Activated CD4-positive, alpha-beta memory T cell treated with anti-CD3 and anti-CD28 coated beads, Interleukin-2, amount 10 ng/mL, durations not matched to agents 7 days and 5 days (primary cell): ENCODE measurements around the gene G6PC2. TPM values are rescaled to one million over a fixed set of nuclear protein-coding genes. Genes with fewer than 3 reads are reported as not detected.

Source experiments
- CTCF ChIA-PET: fragments of 350-600 bp; sonication (Branson Sonifier 250); formaldehyde crosslinking; loops from one replicate; lab custom pipeline; 2021; ENCODE audit warnings: antibody characterized with exemption, inconsistent platforms; lab: Charles Lee
- POLR2A ChIA-PET: fragments of 350-600 bp; sonication (Branson Sonifier 250); formaldehyde crosslinking; loops from one replicate; lab custom pipeline; 2021; ENCODE audit warnings: antibody characterized with exemption; lab: Charles Lee
- DNase-seq: peaks from one replicate; pipeline ENCODE4 v3.0.0-alpha.2; 2020
- H3K27ac Mint-ChIP-seq: one replicate; pipeline ENCODE4 v1.8.0; 2021; ENCODE audit warnings: mild to moderate bottlenecking, mixed read lengths
- H3K27me3 Mint-ChIP-seq: one replicate; pipeline ENCODE4 v1.8.0; 2021; ENCODE audit warnings: mixed read lengths
- H3K36me3 Mint-ChIP-seq: one replicate; pipeline ENCODE4 v1.8.0; 2021; ENCODE audit warnings: low read depth, mixed read lengths
- H3K4me1 Mint-ChIP-seq: one replicate; pipeline ENCODE4 v1.8.0; 2021; ENCODE audit warnings: mixed read lengths
- H3K4me3 Mint-ChIP-seq: one replicate; pipeline ENCODE4 v1.8.0; 2021; ENCODE audit warnings: mild to moderate bottlenecking, mixed read lengths
- H3K9me3 Mint-ChIP-seq: one replicate; pipeline ENCODE4 v1.8.0; 2021; ENCODE audit warnings: mixed read lengths
- total RNA-seq, 2 experiments: library from RNA; stranded (reverse); gene quantifications; one replicate each; pipeline ENCODE4 v1.2.3, GENCODE V29; 2021

G6PC2 gene
- total RNA-seq, 2 experiments from 2014 or later: not detected

DNA sequence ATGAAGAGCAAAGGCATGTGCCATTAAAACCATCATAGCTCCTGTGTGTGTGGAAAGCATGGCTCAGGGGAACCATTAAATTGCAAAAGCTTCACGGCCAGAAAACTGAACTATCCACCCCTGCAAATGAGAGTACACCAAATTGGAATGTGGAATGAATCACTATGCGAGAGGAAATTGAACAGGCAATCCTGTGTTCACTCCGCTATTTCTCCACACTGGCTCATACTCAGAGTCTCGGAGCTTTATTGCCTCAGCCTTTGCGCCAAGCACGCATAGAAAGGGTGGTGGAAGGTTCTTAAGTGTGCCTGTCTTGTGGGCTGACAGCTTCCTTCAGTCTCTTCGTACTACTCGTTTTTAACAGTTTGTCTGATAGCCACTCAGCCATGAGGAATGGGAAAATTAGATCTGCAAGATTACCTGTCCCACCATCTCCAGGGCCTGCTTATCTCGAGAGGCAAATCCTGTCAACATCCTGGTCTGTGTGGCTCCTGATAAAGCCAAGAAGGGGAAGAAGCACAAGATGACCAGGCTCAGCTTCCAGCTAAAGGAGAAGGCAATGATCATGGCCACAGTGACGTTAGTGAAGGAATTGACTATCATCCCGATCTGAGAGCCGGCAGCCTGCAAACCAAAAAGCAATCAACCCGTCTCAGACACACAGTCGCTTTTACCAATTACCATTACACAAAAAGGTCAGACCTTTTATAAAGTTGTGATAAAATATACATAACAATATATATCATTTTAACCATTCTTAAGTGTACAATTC lies 34.9 kb downstream of the G6PC2 start:
- Mint-ChIP-seq H3K36me3 (no peaks in the 10 kb centered on the region), H3K4me3 (no peak overlapping the region), H3K9me3 (no peaks in the 10 kb centered on the region), H3K4me1 (peaks cover 4% of the 10 kb centered on the region), H3K27ac (no peak overlapping the region), H3K27me3 (peaks cover 5% of the 10 kb centered on the region)
- no peak for DNase-seq
- CTCF ChIA-PET: interaction anchor here (1.1 kb wide), 1 partner anchor 15 kb away, joined by 3 read pairs; no protein-coding TSS in a partner anchor
- POLR2A ChIA-PET: no interaction called here

GRCh38 chr2:168939061-168939460 lies 38.0 kb downstream of the G6PC2 start:
- POLR2A ChIA-PET: no interaction called here
- Mint-ChIP-seq H3K27me3 (peaks cover 5% of the 10 kb centered on the region), H3K9me3 (no peaks in the 10 kb centered on the region), H3K27ac (no peak overlapping the region), H3K4me1 (peaks cover 4% of the 10 kb centered on the region), H3K36me3 (no peaks in the 10 kb centered on the region), H3K4me3 (no peak overlapping the region)
- no peak for DNase-seq
- CTCF ChIA-PET: interaction anchor here (1.3 kb wide), 1 partner anchor 8 kb away, joined by 4 read pairs; no protein-coding TSS in a partner anchor

DNA sequence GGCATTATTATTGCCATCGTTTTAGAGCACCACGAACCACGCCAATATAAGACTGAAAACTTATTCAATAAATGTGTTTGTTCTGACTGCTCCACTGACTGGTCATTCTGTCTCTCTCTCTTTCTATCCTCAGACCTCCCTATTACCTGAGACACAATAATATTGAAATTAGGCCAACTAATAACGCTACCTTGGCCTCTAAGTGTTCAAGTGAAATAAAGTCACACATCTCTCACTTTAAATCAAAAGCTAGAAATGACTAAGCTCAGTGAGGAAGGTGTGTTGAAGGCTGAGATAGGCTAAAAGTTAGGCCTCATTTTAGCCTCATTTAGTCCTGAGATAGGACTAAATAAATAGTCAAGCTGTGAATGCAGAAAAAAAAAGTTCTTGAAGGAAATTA lies 38.8 kb downstream of the G6PC2 start:
- Mint-ChIP-seq H3K4me3 (no peak overlapping the region), H3K9me3 (no peaks in the 10 kb centered on the region), H3K4me1 (peaks cover 4% of the 10 kb centered on the region), H3K27ac (no peak overlapping the region), H3K27me3 (peaks cover 6% of the 10 kb centered on the region), H3K36me3 (no peaks in the 10 kb centered on the region)
- ChIA-PET CTCF (interaction anchor here (1.2 to 1.5 kb wide), 2 partner anchors 9 to 76 kb away, joined by 3 to 6 read pairs; no protein-coding TSS in a partner anchor), POLR2A (no interaction called here)
- DNase-seq: no peak

DNA sequence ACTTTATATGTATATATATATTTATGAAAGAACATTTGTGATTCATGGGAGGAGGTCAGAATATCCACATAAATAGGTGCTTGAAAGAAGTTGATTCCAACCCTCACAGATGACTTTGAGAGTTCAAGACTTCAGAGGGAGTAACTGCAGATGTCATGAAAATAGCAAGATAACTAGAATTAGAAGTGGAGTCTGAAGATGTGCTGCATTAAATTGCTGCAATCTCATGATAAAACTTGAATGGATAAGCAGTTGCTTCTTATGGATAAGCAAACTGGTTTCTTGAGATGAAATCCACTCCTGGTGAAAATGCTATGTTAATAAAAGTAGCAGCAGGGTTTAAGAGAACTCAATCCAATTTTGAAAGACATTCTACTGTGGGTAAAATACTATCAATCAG lies 40.2 kb downstream of the G6PC2 start:
- Mint-ChIP-seq H3K4me1 (peaks cover 4% of the 10 kb centered on the region), H3K4me3 (no peak overlapping the region), H3K9me3 (no peaks in the 10 kb centered on the region), H3K27ac (no peak overlapping the region), H3K27me3 (peaks cover 9% of the 10 kb centered on the region), H3K36me3 (no peaks in the 10 kb centered on the region)
- ChIA-PET CTCF (no interaction called here), POLR2A (no interaction called here)
- no peak for DNase-seq

DNA sequence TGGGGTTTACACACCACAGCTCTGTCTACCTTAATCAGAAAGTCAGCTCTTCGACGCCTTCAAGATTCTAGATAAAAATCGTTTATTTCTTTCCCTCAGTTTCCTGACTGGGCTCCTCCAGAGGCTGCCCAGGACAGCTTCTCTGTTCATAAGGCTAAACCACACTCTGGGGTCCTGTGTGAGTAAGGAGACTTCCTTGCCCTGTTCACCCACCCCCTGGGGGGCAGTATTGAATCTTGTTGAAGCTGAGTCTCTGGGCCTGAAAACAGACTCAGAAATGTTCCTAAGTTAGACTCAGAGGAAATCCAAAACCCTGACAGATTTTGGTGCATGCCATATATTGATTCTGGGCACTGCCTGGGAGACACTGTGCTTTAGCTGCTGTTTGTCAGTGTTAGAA lies 43.0 kb downstream of the G6PC2 start:
- Mint-ChIP-seq H3K27ac (no peak overlapping the region), H3K9me3 (no peaks in the 10 kb centered on the region), H3K27me3 (peaks cover 7% of the 10 kb centered on the region), H3K4me1 (peaks cover 6% of the 10 kb centered on the region), H3K36me3 (no peaks in the 10 kb centered on the region), H3K4me3 (no peak overlapping the region)
- ChIA-PET CTCF (no interaction called here), POLR2A (no interaction called here)
- DNase-seq: no peak

DNA sequence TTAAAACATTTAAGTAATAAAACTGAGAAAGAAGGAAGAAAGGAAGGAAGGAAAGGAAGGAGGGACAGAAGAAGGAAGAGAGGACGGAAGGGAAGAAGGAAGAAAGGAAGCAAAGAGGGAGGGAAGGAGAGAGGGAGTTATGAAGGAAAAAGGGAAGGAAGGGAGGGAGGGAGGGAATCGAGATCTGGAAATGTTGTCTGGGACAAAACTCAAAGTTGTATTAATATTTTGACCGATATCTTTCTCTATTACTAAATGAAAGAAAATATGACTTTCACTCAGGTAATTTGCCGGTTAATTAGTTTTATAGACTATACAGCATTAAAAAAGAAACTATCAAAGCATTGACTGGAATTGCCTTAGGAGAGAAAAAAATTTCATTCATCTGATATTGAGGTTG lies 44.4 kb downstream of the G6PC2 start:
- Mint-ChIP-seq H3K4me1 (peaks cover 2% of the 10 kb centered on the region), H3K9me3 (peaks cover 3% of the 10 kb centered on the region), H3K4me3 (no peak overlapping the region), H3K36me3 (no peaks in the 10 kb centered on the region), H3K27me3 (peaks cover 7% of the 10 kb centered on the region), H3K27ac (no peak overlapping the region)
- ChIA-PET CTCF (interaction anchor here (0.7 to 1.6 kb wide), 3 partner anchors 24 to 196 kb away, joined by 3 to 4 read pairs (median 4); no protein-coding TSS in a partner anchor), POLR2A (no interaction called here)
- DNase-seq: no peak

DNA sequence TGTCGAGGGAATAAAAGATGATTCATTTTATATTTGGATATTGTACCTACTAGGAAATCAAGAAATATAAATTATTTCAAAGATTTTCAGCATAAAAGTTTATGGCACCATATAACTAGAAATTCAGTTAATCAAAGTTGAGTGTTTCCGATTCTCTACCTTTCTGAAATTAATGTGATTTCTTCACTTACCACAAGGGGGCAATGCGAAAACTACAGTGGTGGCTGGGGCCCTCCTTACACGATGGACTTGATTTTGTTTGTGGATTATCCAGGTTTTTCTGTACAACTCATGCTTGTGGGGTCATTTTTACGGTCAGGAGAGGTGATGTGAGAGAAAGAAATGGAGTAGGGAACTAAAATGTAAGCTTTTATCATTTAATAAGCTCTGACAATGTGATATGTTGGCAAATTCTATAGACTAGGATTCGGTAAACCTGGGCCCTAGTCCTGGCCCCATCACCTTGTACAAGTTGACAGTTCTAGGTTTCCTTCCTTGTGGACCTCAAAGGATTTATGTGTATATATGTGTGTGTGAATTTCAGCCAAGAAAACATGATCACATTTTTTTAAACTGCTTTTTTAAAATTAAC lies 47.6 kb downstream of the G6PC2 start:
- Mint-ChIP-seq H3K4me3 (no peak overlapping the region), H3K4me1 (peaks cover 2% of the 10 kb centered on the region), H3K27me3 (peaks cover 17% of the 10 kb centered on the region), H3K27ac (no peak overlapping the region), H3K36me3 (no peaks in the 10 kb centered on the region), H3K9me3 (peaks cover 5% of the 10 kb centered on the region)
- no peak for DNase-seq
- ChIA-PET POLR2A (no interaction called here), CTCF (interaction anchor here (0.8 to 1.5 kb wide), 7 partner anchors 9 to 273 kb away, joined by 3 to 11 read pairs (median 4); no protein-coding TSS in a partner anchor)

GRCh38 chr2:168949324-168949723 lies 48.2 kb downstream of the G6PC2 start:
- Mint-ChIP-seq H3K36me3 (no peaks in the 10 kb centered on the region), H3K4me3 (no peak overlapping the region), H3K4me1 (peaks cover 2% of the 10 kb centered on the region), H3K27ac (no peak overlapping the region), H3K27me3 (peaks cover 20% of the 10 kb centered on the region), H3K9me3 (peaks cover 5% of the 10 kb centered on the region)
- ChIA-PET POLR2A (no interaction called here), CTCF (interaction anchor here (0.5 to 1.5 kb wide), 8 partner anchors 8 to 273 kb away, joined by 3 to 11 read pairs (median 4); no protein-coding TSS in a partner anchor)
- DNase-seq: no peak

DNA sequence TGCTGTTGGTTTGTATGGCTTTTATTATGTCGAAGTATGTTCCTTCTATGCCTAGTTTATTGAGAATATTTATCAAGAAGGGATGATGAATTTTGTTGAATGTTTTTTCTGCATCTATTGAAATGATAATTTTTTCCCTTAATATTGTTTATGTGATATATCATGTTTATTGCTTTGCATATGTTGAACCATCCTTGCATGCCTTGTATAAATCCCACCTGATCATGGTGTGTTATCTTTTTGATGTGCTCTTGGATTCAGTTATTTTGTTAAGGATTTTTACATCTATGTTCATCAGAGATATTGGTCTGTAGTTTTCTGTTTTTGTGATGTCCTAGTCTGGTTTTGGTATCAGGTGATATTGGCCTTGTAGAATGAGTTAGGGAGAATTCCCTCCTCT lies 50.8 kb downstream of the G6PC2 start:
- Mint-ChIP-seq H3K4me3 (no peak overlapping the region), H3K36me3 (no peaks in the 10 kb centered on the region), H3K4me1 (peaks cover 2% of the 10 kb centered on the region), H3K27ac (no peak overlapping the region), H3K27me3 (peaks cover 15% of the 10 kb centered on the region), H3K9me3 (peaks cover 5% of the 10 kb centered on the region)
- DNase-seq: no peak
- ChIA-PET POLR2A (no interaction called here), CTCF (no interaction called here)

DNA sequence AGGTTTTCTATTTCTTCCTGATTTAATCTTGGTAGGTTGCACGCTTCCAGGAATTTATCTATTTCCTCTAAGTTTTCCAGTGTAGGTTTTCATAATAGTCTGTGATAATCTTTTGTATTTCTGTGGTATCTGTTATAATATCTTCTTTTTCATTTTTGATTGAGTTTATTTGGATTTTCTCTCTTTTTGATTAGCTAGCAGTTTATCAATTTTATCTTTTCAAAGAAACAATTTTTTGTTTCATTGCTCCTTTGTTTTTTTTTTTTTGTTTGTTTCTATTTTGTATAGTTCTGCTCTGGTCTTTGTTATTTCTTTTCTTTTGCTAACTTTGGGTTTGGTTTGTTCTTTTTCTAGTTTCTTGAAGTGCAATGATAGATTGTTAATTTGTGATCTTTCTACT lies 51.3 kb downstream of the G6PC2 start:
- Mint-ChIP-seq H3K4me3 (no peak overlapping the region), H3K9me3 (peaks cover 5% of the 10 kb centered on the region), H3K27me3 (peaks cover 15% of the 10 kb centered on the region), H3K27ac (no peak overlapping the region), H3K36me3 (no peaks in the 10 kb centered on the region), H3K4me1 (peaks cover 2% of the 10 kb centered on the region)
- ChIA-PET CTCF (no interaction called here), POLR2A (no interaction called here)
- no peak for DNase-seq

DNA sequence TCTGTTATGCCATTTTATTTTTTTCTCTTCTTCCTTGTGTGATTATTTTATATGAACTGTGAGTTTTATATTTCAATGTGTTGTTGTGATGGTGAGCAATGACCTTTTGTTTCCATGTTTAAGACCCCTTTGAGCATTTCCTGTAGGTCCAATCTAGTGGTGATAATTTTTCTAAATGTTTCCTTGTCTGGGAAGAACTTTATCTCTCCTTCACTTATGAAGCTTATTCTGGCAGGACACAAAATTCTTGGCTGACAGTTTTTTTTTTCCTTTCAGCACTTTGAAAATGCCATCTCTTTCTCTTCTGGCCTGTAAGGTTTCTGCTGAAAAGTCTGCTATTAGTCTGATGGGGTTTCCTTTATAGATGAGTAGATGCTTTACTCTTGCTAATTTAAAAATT lies 53.2 kb downstream of the G6PC2 start:
- no peak for DNase-seq
- H3K9me3 Mint-ChIP-seq: peaks cover 5% of the 10 kb centered on the region
- no peaks in the 10 kb centered on the region for H3K36me3 Mint-ChIP-seq
- ChIA-PET POLR2A (no interaction called here), CTCF (interaction anchor here (1.6 kb wide), 1 partner anchor 178 kb away, joined by 5 read pairs; no protein-coding TSS in a partner anchor)
- H3K4me1 Mint-ChIP-seq: no peaks in the 10 kb centered on the region
- peaks cover 17% of the 10 kb centered on the region for H3K27me3 Mint-ChIP-seq
- no peak overlapping the region for H3K27ac Mint-ChIP-seq
- H3K4me3 Mint-ChIP-seq: no peak overlapping the region

DNA sequence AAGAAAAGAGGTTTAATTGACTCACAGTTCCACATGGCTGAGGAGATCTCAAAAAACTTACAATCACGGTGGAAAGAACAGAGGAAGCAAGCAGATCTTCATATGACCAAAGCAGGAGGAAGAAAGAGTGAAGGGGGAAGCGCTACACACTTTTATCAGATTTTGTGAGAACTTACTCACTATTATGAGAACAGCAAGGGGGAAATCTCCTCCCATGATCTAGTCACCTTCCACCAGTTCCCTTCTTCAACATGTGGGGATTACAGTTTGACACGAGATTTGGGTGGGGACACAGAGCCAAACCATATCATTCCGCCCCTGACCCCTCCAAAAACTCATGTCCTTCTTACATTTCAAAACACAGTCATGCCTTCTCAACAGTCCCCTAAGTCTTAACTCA lies 54.2 kb downstream of the G6PC2 start:
- Mint-ChIP-seq H3K4me1 (no peaks in the 10 kb centered on the region), H3K4me3 (no peak overlapping the region), H3K36me3 (no peaks in the 10 kb centered on the region), H3K9me3 (peaks cover 2% of the 10 kb centered on the region), H3K27ac (no peak overlapping the region), H3K27me3 (peaks cover 17% of the 10 kb centered on the region)
- no peak for DNase-seq
- ChIA-PET CTCF (interaction anchor here (1.6 kb wide), 1 partner anchor 177 kb away, joined by 5 read pairs; no protein-coding TSS in a partner anchor), POLR2A (no interaction called here)

DNA sequence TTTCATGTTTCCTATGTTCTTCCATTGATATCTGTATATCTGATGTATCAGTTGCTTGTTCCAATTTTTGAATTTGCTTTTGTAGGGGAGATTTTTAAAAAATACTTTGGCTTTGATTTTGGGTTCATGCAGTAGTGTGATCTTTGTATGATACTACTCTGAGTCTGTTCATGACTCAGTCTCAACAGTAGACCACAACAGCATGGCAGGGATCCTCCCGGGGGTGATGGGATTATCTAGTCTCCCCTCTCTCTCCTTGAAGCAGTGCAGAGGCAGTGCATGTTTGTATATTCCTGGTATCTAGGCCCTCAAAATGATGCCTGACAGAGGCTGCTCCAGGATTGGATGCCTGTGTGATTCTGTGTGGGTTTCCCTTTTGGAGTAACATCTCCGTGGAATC lies 55.3 kb downstream of the G6PC2 start:
- CTCF ChIA-PET: interaction anchor here (1.8 to 2.8 kb wide), 2 partner anchors 7 to 153 kb away, joined by 6 to 11 read pairs; no protein-coding TSS in a partner anchor
- no peak for DNase-seq
- Mint-ChIP-seq H3K27ac (no peak overlapping the region), H3K36me3 (no peaks in the 10 kb centered on the region), H3K27me3 (peaks cover 14% of the 10 kb centered on the region), H3K4me3 (no peak overlapping the region), H3K9me3 (peaks cover 2% of the 10 kb centered on the region), H3K4me1 (peaks cover 2% of the 10 kb centered on the region)
- POLR2A ChIA-PET: no interaction called here
